Measurements from ENCODE around the gene TTK.

- TF ChIP-seq, protein P1, sequence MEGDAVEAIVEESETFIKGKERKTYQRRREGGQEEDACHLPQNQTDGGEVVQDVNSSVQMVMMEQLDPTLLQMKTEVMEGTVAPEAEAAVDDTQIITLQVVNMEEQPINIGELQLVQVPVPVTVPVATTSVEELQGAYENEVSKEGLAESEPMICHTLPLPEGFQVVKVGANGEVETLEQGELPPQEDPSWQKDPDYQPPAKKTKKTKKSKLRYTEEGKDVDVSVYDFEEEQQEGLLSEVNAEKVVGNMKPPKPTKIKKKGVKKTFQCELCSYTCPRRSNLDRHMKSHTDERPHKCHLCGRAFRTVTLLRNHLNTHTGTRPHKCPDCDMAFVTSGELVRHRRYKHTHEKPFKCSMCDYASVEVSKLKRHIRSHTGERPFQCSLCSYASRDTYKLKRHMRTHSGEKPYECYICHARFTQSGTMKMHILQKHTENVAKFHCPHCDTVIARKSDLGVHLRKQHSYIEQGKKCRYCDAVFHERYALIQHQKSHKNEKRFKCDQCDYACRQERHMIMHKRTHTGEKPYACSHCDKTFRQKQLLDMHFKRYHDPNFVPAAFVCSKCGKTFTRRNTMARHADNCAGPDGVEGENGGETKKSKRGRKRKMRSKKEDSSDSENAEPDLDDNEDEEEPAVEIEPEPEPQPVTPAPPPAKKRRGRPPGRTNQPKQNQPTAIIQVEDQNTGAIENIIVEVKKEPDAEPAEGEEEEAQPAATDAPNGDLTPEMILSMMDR (IDR thresholded peaks at IDR 0.05) = no peak
- TF ChIP-seq POLR2A (IDR thresholded peaks at IDR 0.05) = no peak
These were observed 11.2 kb upstream of the TTK start for GRCh38 chr6:79993012-79993910.
